Body of pancreas (tissue), 4 donors: ENCODE measurements around the gene NIT1. TPM values are rescaled to one million over a fixed set of nuclear protein-coding genes. Genes with fewer than 3 reads are reported as not detected.

Experiments used
- ATAC-seq: fragments of 150-250 bp; one replicate; pipeline ENCODE4 v1.9.1; 2016
- DNase-seq, 4 donors: peaks; one replicate each; pipeline ENCODE4 v3.0.0-alpha.2; 2019
- H3K27ac ChIP-seq, 4 donors: fragments of 200-600 bp; sonication (generic); 1 replicate in 3 of 4; 2 replicates in 1 of 4; pipeline versions ENCODE4 v1.5.1 to v1.6.1; 2016 to 2019; ENCODE audit warnings: mild to moderate bottlenecking in 1 of 4, mixed read lengths in 1 of 4, moderate library complexity in 1 of 4
- H3K27me3 ChIP-seq, 2 donors: fragments of 200-600 bp; sonication (generic); one replicate each; pipeline ENCODE4 v1.6.0; 2016; ENCODE audit warnings: mild to moderate bottlenecking in 1 of 2
- H3K36me3 ChIP-seq, 2 donors: fragments of 200-600 bp; sonication (generic); replicated peaks in 1 of 2; 2 replicates each; pipeline ENCODE4 v1.5.1; 2016; ENCODE audit warnings: low read depth in 2 of 2; ENCODE audit not compliant: insufficient read depth in 1 of 2
- H3K4me1 ChIP-seq: fragments of 200-600 bp; sonication (generic); one replicate; pipeline ENCODE4 v1.6.0; 2016
- H3K4me3 ChIP-seq, 2 donors: fragments of 200-600 bp; sonication (generic); 1 replicate in 1 of 2; 2 replicates in 1 of 2; pipeline ENCODE4 v1.5.1; 2016 to 2019
- H3K9me3 ChIP-seq, 3 donors: fragments of 200-600 bp; sonication (generic); 1 replicate in 2 of 3; 2 replicates in 1 of 3; pipeline ENCODE4 v1.5.1; 2016
- CTCF ChIP-seq, 7 experiments: fragments of 450-650 bp in 4 of 7; fragments of 200-600 bp in 3 of 7; sonication (generic) in 3 of 7; IDR thresholded peaks; one replicate each; pipeline ENCODE4 v1.5.1; 2016 to 2019; ENCODE audit warnings: antibody characterized with exemption in 7 of 7
- POLR2A ChIP-seq, 3 donors: fragments of 450-650 bp; IDR thresholded peaks; one replicate each; pipeline ENCODE4 v1.6.1; 2016; ENCODE audit warnings: antibody characterized with exemption in 3 of 3, mild to moderate bottlenecking in 2 of 3
- WGBS, 2 donors: methylation state at CpG; one replicate each; pipeline ENCODE4 v1.1.5; 2017; 5-methylcytosine and 5-hydroxymethylcytosine counted together
- intact Hi-C: fragments of 100-400 bp; cut with DNase I; formaldehyde crosslinking; loops from one replicate; pipeline ENCODE4 v1.15.1; 2023
- total RNA-seq, 2 donors: library from RNA; depleted of rRNA; stranded (reverse); fragments of >200 nt; gene quantifications; one replicate each; pipeline ENCODE4 v1.1.0, GENCODE V29; 2016

NIT1 gene
- total RNA-seq, 2 donors from 2014 or later = 22.8 to 38.6 TPM

GRCh38 chr1:161089251-161089924, 28.5 kb upstream of the NIT1 start, which contains the start of gene NECTIN4:
Gene NECTIN4, minus strand, starts transcription at chr1:161089558. Its CDS starts 262 bp downstream, at chr1:161089296.
- no peaks in the 10 kb centered on the region for H3K27me3 ChIP-seq
- peak; percentile 94 for ATAC-seq
- H3K27ac ChIP-seq = peak within 1 kb of the TSS; percentile 52 to 82 (median 80)
- WGBS, 2 donors = 18% methylated on average over 8 to 22 of the region's 22 CpGs
- no peaks in the 10 kb centered on the region for H3K36me3 ChIP-seq
- H3K4me3 ChIP-seq = no peak within 1 kb of the TSS
- H3K9me3 ChIP-seq = no peaks in the 10 kb centered on the region
- intact Hi-C loops = no loop called here
- peak; percentile 82 to 93 (median 90) for DNase-seq
- peaks cover 58% of the 10 kb centered on the region for H3K4me1 ChIP-seq
- TF ChIP-seq POLR2A (IDR thresholded peaks at IDR 0.05) = peak; percentile 65 to 86 (median 80)
- no peak for TF ChIP-seq CTCF (IDR thresholded peaks at IDR 0.05)

GRCh38 chr1:161089938-161090337, 28.0 kb upstream of the NIT1 start:
- H3K27me3 ChIP-seq = no peaks in the 10 kb centered on the region
- no peaks in the 10 kb centered on the region for H3K36me3 ChIP-seq
- H3K4me1 ChIP-seq = peaks cover 53% of the 10 kb centered on the region
- peak overlapping the region; percentile 52 to 82 (median 80) for H3K27ac ChIP-seq
- TF ChIP-seq POLR2A (IDR thresholded peaks at IDR 0.05) (no peak), CTCF (IDR thresholded peaks at IDR 0.05) (no peak)
- no peak overlapping the region for H3K4me3 ChIP-seq
- DNase-seq (no peak), ATAC-seq (no peak)
- 91 to 94% methylated on average over 5 of the region's 5 CpGs for WGBS, 2 donors
- intact Hi-C loops = loop anchor here (10.0 kb wide), 2 partner anchors 95 to 255 kb away; no protein-coding TSS in a partner anchor
- no peaks in the 10 kb centered on the region for H3K9me3 ChIP-seq

GRCh38 chr1:161090617-161091016, 27.3 kb upstream of the NIT1 start:
- ATAC-seq (no peak), DNase-seq (no peak)
- no peaks in the 10 kb centered on the region for H3K9me3 ChIP-seq
- no peak overlapping the region for H3K4me3 ChIP-seq
- no peaks in the 10 kb centered on the region for H3K27me3 ChIP-seq
- H3K36me3 ChIP-seq = no peaks in the 10 kb centered on the region
- peaks cover 48% of the 10 kb centered on the region for H3K4me1 ChIP-seq
- TF ChIP-seq CTCF (IDR thresholded peaks at IDR 0.05) (no peak), POLR2A (IDR thresholded peaks at IDR 0.05) (no peak)
- 71 to 78% methylated on average over 3 of the region's 3 CpGs for WGBS, 2 donors
- intact Hi-C loops = loop anchor here (10.0 kb wide), 2 partner anchors 96 to 256 kb away; no protein-coding TSS in a partner anchor
- no peak overlapping the region for H3K27ac ChIP-seq

- intact Hi-C loops = loop anchor here (10.0 kb wide), 2 partner anchors 96 to 256 kb away; no protein-coding TSS in a partner anchor
- DNase-seq (no peak), ATAC-seq (no peak)
- no peak for TF ChIP-seq CTCF (IDR thresholded peaks at IDR 0.05)
- TF ChIP-seq POLR2A (IDR thresholded peaks at IDR 0.05) = no peak
- peaks cover 43% of the 10 kb centered on the region for H3K4me1 ChIP-seq
- no peaks in the 10 kb centered on the region for H3K9me3 ChIP-seq
- no peak overlapping the region for H3K27ac ChIP-seq
- H3K4me3 ChIP-seq = no peak overlapping the region
- no peaks in the 10 kb centered on the region for H3K36me3 ChIP-seq
- H3K27me3 ChIP-seq = no peaks in the 10 kb centered on the region
- 86% methylated on average over 4 to 5 of the region's 5 CpGs for WGBS, 2 donors
Measured at GRCh38 chr1:161091093-161091492, 26.8 kb upstream of the NIT1 start.
